Right cardiac atrium (tissue), 5 donors: ENCODE results near the gene APMAP. TPM values are rescaled to one million over a fixed set of nuclear protein-coding genes. Genes with fewer than 3 reads are reported as not detected.

ENCODE experiments used
- ATAC-seq, 2 donors: fragments of 200-7000 bp; cut with Tn5 transposase; one replicate each; pipeline versions ENCODE4 v1.8.0 to v1.9.1; 2020; ENCODE audit warnings: moderate library complexity in 2 of 2, mild to moderate bottlenecking in 1 of 2
- DNase-seq, 3 donors: peaks; one replicate each; pipeline ENCODE4 v3.0.0-alpha.2; 2020
- H3K27ac ChIP-seq: one replicate; pipeline ENCODE4 v1.5.1; 2013; ENCODE audit warnings: mild to moderate bottlenecking, low read length, control low read depth, moderate library complexity
- H3K27me3 ChIP-seq: one replicate; pipeline ENCODE4 v1.6.1; 2013; ENCODE audit not compliant: control insufficient read depth, insufficient read depth
- H3K4me1 ChIP-seq: one replicate; pipeline ENCODE4 v1.6.1; 2013; ENCODE audit warnings: low read length; ENCODE audit not compliant: control insufficient read depth, insufficient read depth
- H3K4me3 ChIP-seq: one replicate; pipeline ENCODE4 v1.5.1; 2013; ENCODE audit warnings: low read length, control low read depth
- H3K9me3 ChIP-seq: one replicate; pipeline ENCODE4 v1.6.1; 2013; ENCODE audit warnings: low read length; ENCODE audit not compliant: control insufficient read depth
- WGBS: extraction: QIAGEN DNeasy Blood & Tissue Kit; methylation state at CpG from one replicate; pipeline ENCODE4 v1.1.7; 2013; 5-methylcytosine and 5-hydroxymethylcytosine counted together
- intact Hi-C, 4 donors: fragments of 100-400 bp; cut with DNase I; formaldehyde crosslinking; loops; one replicate each; pipeline versions ENCODE4 v1.11.0 to v1.14.0; 2022 to 2023
- polyA plus RNA-seq: library from polyadenylated mRNA; stranded (reverse); fragments of 200-250 nt; gene quantifications from one replicate; pipeline ENCODE4 v1.2.3, GENCODE V29; 2013
- total RNA-seq, 4 donors: library from RNA; stranded (reverse); fragmentation: NEBNext Ultra II Directional; extraction: Animal tissue kit (Norgen Biotek cat#: 25700); gene quantifications; one replicate each; pipeline ENCODE4 v1.2.1, GENCODE V29; 2021
- donor health status: healthy with polysubstance abuse.
- donor health status: DM: no; HTN: yes; CAD: no.
- donor health status: DM: no; HTN: no; CAD: no.
- donor health status: DM: no; HTN: yes; CAD: no; lungs with severe emphysema.
- donor health status: DM: yes; HTN: yes; CAD: no.

Gene APMAP
- total and polyA plus RNA-seq, 5 donors = 28.0 to 35.1 (median 34.7) TPM

DNA sequence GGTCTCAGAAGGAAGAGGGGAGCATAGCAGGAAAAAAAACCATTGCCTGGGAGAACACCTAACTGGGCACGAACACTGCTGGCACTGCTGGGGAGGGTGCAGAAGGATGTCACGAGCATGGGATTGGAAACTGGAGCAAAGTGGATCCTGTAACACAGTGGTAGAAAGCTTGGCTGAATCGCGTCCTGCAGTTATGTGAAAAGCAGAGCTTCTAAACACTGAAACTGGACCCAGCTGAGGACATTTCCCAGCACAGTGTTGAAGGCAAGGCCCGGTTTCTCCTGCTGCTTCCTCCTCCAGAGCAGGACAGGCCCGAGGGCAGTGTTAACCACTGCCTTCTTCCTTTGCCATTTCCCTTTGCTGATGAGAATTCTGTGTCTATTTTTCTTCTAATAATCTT lies 6.7 kb downstream of the APMAP start:
- no peaks in the 10 kb centered on the region for H3K9me3 ChIP-seq
- ATAC-seq (peak in 1 of 2 donors; percentile 27), DNase-seq (no peak)
- WGBS = 77% methylated on average over 6 of the region's 6 CpGs
- peak overlapping the region; percentile 25 for H3K27ac ChIP-seq
- peaks cover 2% of the 10 kb centered on the region for H3K4me1 ChIP-seq
- intact Hi-C loops = no loop called here
- H3K27me3 ChIP-seq = no peaks in the 10 kb centered on the region
- H3K4me3 ChIP-seq = no peak overlapping the region

DNA sequence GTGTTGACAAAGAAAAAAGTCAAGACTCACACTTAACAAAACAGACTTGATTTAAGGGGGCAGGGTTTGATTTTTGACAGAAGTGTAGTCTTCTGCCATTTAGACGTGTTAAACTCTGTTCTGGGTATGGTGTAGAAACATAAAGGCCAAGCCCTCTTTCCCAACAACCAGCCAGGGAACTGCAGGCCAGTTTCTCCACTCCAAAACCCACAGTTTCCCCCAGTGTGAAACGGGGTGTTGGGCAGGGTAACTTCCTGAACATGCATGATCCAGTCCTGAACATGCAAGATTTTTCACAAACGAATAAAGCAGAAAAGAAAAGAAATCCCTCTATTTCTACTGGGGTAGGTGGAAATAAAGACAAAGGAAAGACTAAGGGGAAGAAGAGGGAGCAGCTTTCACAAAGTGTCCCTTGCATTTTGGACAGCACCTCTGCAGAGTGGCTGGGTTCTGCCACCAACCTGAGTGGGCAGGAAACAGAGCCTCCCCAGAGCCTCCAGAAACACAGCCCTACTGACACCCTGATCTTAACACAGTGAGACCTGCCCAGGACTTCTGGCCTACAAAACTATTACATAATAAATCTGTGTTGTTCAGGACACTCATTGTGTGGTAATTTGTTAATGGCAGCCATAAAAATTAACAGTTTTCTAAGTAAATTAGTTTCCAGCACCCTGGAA lies 7.5 kb downstream of the APMAP start:
- Histone ChIP-seq H3K4me1 (peaks cover 2% of the 10 kb centered on the region), H3K27ac (no peak overlapping the region), H3K9me3 (no peaks in the 10 kb centered on the region), H3K27me3 (no peaks in the 10 kb centered on the region), H3K4me3 (no peak overlapping the region)
- 66% methylated on average over 3 of the region's 3 CpGs for WGBS
- ATAC-seq = no peak
- no peak for DNase-seq
- intact Hi-C loops = no loop called here

- ATAC-seq (peak; percentile 32 to 50), DNase-seq (no peak)
- Histone ChIP-seq H3K4me1 (peaks cover 2% of the 10 kb centered on the region), H3K27ac (peak overlapping the region; percentile 12), H3K4me3 (no peak overlapping the region), H3K27me3 (no peaks in the 10 kb centered on the region), H3K9me3 (no peaks in the 10 kb centered on the region)
- intact Hi-C loops = no loop called here
- WGBS = 51% methylated on average over 8 of the region's 8 CpGs
Observed at GRCh38 chr20:24983896-24984295, 8.7 kb downstream of the APMAP start.

DNA sequence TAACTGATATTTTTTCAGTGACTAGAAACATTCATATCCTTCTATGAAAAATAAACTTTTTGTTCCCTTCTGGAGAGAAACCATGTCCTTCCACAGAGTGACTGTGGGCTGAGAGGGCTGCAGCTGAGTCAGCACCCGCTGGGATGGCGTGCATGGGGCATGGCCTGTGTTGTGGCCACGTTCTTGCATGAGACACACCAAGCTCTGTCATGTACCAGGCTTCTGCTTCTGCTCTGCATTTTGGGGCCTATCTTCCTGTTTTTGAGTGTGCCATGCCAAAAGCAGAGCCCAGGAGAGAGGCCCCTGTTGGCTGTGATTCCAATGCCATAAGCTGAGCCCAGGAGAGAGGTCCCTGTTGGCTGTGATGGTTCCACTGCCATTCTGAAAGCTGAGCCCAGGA lies 10.8 kb downstream of the APMAP start:
- Histone ChIP-seq H3K27me3 (no peaks in the 10 kb centered on the region), H3K4me3 (no peak overlapping the region), H3K27ac (no peak overlapping the region), H3K4me1 (peaks cover 2% of the 10 kb centered on the region), H3K9me3 (no peaks in the 10 kb centered on the region)
- peak; percentile 39 to 66 for ATAC-seq
- intact Hi-C loops = no loop called here
- WGBS = 77% methylated on average over 3 of the region's 3 CpGs
- DNase-seq = peak; percentile 56 to 84 (median 76)

DNA sequence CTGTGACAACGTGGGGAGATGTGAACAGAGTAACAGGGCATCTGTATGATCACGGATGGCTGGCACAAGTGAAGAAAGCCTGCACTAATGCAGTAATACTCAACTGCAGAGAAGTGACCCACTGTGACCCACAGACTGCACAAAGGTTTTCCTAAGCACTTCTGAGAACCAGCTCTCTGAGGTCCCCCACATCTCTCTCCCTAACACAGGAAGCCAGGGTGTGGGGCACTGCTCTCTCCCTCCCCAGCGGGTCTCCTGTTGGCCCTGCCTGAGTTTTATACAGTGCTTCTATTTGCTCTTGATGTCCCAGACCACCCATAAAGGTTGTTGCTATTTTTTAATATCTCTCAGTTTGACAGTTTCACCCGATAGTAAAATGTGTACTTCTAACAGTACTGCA lies 11.3 kb downstream of the APMAP start:
- DNase-seq (no peak), ATAC-seq (no peak)
- no peaks in the 10 kb centered on the region for H3K27me3 ChIP-seq
- H3K9me3 ChIP-seq = no peaks in the 10 kb centered on the region
- no peak overlapping the region for H3K27ac ChIP-seq
- H3K4me1 ChIP-seq = peaks cover 2% of the 10 kb centered on the region
- intact Hi-C loops = no loop called here
- 84% methylated on average over 4 of the region's 4 CpGs for WGBS
- H3K4me3 ChIP-seq = no peak overlapping the region

- H3K27me3 ChIP-seq = no peaks in the 10 kb centered on the region
- H3K27ac ChIP-seq = no peak overlapping the region
- DNase-seq = no peak
- 92% methylated on average over 34 of the region's 34 CpGs for WGBS
- ATAC-seq = no peak
- H3K4me1 ChIP-seq = peaks cover 2% of the 10 kb centered on the region
- intact Hi-C loops = no loop called here
- no peaks in the 10 kb centered on the region for H3K9me3 ChIP-seq
- H3K4me3 ChIP-seq = no peak overlapping the region
Observed at GRCh38 chr20:24980291-24981053, 12.1 kb downstream of the APMAP start.

DNA sequence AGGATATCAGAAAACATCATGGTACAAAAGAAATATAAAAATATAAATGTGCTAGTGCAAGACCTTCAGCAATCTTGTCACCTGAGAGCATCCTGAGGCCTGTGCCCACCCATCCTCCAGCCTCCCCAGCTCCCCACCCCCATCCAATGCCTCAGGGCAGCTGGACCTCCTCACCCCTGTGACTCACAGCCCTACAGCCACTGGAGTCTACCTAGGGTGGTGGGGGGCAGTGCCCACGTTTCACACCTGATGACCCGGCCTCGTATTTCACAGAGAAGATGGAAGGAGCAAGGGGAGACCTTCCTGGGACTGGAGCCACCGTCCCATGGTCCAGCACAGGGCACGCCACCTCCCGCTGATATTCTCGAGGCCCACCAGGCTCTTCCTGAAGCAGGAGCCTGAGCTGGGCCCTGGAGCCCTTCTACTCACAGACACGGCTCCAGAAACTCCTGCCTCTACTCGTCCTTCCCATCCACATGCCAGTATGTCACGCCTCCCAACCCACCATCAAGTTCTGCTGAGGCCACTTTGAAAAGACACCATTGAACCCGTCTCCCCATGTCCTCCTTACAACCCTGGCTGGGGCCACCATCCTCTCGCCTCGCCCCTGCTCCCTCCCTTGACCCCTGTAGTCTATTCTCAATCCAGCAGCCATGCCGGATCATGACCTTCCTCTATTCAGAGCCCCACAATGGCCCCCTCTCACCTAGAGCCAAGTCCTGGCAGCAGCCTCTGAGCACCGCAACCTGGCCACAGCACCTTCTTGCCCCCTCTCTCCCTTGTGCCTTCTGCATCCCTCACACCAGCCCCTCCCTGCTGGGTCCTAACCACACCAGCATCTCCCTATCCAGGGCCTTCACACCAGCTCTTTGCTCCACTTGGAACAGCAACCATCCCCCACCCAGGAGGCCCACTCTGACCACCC lies 13.3 kb downstream of the APMAP start:
- Histone ChIP-seq H3K27ac (no peak overlapping the region), H3K27me3 (no peaks in the 10 kb centered on the region), H3K9me3 (no peaks in the 10 kb centered on the region), H3K4me1 (no peaks in the 10 kb centered on the region), H3K4me3 (no peak overlapping the region)
- ATAC-seq (no peak), DNase-seq (no peak)
- intact Hi-C loops = no loop called here
- WGBS = 97% methylated on average over 15 of the region's 15 CpGs

GRCh38 chr20:24978513-24978912 lies 14.0 kb downstream of the APMAP start:
- H3K27ac ChIP-seq = no peak overlapping the region
- WGBS = 71% methylated on average over 8 of the region's 8 CpGs
- no peaks in the 10 kb centered on the region for H3K4me1 ChIP-seq
- H3K4me3 ChIP-seq = no peak overlapping the region
- DNase-seq = no peak
- H3K27me3 ChIP-seq = no peaks in the 10 kb centered on the region
- no peaks in the 10 kb centered on the region for H3K9me3 ChIP-seq
- ATAC-seq = peak in 1 of 2 donors; percentile 37
- intact Hi-C loops = no loop called here

GRCh38 chr20:24977797-24978196 lies 14.8 kb downstream of the APMAP start:
- Histone ChIP-seq H3K27me3 (no peaks in the 10 kb centered on the region), H3K4me1 (no peaks in the 10 kb centered on the region), H3K9me3 (no peaks in the 10 kb centered on the region), H3K27ac (no peak overlapping the region), H3K4me3 (no peak overlapping the region)
- WGBS = 86% methylated on average over 3 of the region's 3 CpGs
- DNase-seq (no peak), ATAC-seq (no peak)
- intact Hi-C loops = no loop called here

DNA sequence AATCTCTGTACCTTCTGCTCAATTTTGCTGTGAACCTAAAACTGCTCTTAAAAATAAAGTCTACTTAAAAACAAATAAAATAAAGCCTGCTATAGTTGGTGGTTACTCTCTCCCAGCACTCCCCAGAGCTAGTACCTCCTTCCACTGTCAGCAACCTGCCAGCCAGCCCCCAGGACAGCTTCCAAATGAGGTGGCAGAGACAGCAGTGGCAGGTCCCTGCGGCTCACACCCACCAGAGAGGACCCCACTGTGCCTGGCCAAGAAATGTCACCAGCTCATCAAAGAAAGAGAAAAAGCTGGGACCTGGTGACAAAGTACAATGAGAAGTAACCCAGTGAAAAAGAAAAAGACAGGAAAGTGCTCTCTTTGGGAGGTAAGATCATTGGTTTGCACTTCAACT lies 15.2 kb downstream of the APMAP start:
- no peak for DNase-seq
- Histone ChIP-seq H3K27me3 (no peaks in the 10 kb centered on the region), H3K4me1 (no peaks in the 10 kb centered on the region), H3K9me3 (no peaks in the 10 kb centered on the region), H3K27ac (no peak overlapping the region), H3K4me3 (no peak overlapping the region)
- intact Hi-C loops = no loop called here
- WGBS = 81% methylated on average over 1 of the region's 1 CpG
- no peak for ATAC-seq

DNA sequence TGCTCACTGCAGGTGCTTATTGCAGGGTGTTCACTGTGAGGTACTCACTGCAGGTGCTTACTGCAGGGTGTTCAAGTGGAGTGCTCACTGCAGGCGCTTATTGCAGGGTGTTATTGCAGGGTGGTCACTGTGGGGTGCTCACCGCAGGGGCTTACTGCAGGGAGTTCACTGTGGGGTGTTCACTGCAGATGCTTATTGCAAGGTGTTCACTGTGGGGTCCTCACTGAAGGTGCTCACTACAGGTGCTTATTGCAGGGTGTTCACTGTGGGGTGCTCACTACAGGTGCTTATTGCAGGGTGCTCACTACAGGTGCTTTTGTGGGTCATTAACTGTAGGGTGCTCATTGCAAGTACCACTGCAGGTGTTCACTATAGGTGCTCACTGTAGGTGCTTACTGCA lies 20.2 kb downstream of the APMAP start:
- H3K27me3 ChIP-seq = no peaks in the 10 kb centered on the region
- H3K4me3 ChIP-seq = no peak overlapping the region
- no peaks in the 10 kb centered on the region for H3K4me1 ChIP-seq
- no peaks in the 10 kb centered on the region for H3K9me3 ChIP-seq
- 99% methylated on average over 2 of the region's 2 CpGs for WGBS
- H3K27ac ChIP-seq = no peak overlapping the region
- intact Hi-C loops = no loop called here
- no peak for DNase-seq
- ATAC-seq = no peak
